ENCODE data around the gene BET1L.

BET1L gene

DNA sequence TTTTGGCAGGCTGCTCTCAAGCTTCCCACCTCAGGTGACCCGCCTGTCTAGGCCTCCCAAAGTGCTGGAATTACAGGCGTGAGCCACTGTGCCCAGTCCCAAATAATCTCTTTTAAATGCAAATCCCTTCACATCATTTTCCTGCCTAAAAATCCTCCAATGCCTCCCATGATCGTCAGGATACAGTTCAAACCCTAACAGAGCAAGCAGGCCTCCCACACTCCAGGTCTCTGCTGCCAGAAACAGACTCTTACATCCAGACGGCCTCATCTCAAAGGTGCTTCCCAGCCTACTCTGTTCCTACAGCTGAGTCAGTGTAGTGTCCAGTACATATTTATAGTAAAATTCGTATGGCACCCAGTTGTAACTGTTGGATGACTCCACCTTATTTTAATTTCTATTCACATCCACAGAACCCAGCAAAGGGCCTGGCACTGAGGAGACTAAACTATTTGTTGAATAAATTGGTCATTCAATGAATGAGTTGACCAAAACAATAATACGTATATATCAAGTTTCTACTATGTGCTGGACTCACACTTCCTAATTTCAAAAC, 20.7 kb upstream of the BET1L start:
- no peak for DNase-seq

DNA sequence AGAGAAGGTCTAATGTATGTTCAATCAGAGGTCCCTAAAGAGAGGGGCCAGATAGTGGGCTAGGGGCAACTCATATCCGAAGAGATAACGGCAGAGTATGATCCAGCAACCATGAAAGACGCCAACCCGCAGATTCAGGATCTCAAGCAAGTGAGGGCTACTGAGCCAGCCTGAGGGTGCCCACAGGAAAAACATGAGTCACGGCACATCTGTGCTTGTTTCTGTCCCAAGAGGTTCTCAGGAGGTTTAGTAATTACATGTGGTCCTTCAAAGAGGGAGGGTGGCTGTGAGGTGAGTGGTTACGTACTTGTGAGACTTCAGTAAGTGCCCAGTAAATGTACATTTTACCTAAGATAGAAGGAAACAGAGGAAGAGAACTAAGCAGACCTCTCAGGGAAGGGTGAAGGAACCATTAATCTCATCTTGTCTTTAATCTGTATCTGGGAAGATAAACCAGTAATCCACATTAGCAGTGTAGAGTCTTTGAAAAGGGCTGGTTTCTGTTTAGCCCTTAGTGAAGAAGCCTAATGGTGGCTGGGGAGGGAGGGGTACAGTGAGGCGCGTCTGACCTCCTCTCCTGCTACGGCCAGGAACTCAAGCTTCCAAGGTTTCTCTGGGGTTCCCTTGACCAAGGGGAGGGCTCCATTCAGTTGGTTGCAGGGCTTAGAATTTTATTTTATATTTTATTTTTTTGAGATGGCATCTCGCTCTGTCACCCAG, 18.7 kb upstream of the BET1L start:
- DNase-seq = no peak

DNA sequence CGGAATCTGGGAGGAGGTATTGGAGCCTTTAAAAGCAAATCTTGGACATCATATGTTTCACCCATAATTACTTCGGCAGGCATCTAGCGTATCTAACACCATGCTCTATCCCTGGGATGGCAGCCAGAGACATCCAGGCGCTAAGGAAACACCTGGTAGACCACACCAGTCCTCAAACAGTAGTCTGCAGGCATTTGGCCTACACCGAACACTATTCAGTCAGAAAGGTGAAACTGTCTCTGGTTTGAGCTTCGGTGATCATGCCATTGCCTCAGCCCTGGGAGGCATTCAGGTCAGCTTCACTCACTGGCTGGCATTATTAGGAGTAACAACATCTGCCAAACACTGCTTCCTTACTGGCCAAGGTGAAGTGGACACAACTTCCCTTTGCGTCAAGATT, 17.2 kb upstream of the BET1L start:
- DNase-seq = no peak

GRCh38 chr11:223884-224283, 16.7 kb upstream of the BET1L start:
- DNase-seq = no peak

DNA sequence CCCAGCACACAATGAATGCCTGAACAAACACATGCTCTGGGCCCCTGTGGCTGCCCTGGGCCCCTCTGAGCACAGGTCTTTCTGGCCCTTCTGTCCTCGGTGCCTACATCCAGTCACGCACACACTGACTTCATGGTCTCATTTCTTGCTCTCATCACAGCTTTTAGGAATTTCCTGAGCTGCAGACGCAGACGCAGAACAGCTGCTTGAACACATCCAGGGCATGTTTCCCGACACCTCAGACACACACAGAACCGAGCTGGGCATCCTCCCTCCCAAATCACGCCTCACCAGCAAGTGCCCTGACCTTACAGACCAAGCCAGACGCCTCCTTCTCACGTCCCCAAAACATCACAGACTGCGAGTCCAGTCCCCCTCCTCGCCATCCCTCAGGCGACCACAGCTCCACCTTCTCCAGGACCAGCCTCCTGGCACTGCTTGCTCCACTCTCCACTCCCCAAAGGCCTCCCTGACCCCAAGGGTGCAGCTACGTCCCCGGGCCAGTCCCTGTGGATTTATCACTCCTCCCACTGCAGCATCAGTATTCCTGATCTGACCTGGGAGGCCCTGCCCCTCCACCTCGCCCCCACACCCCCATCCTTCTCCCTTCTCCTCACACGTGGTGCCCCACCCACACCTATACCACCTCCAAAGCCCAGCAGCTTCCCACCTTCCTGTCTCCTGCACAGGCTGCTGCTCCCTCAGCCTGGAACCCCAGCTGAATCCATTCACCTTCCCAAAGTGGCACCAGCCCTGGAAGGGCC, 16.0 kb upstream of the BET1L start:
- DNase-seq = no peak

GRCh38 chr11:221998-222789, 15.0 kb upstream of the BET1L start:
- no peak for DNase-seq

- no peak for DNase-seq
Measured at GRCh38 chr11:221539-221938, 14.3 kb upstream of the BET1L start.

DNA sequence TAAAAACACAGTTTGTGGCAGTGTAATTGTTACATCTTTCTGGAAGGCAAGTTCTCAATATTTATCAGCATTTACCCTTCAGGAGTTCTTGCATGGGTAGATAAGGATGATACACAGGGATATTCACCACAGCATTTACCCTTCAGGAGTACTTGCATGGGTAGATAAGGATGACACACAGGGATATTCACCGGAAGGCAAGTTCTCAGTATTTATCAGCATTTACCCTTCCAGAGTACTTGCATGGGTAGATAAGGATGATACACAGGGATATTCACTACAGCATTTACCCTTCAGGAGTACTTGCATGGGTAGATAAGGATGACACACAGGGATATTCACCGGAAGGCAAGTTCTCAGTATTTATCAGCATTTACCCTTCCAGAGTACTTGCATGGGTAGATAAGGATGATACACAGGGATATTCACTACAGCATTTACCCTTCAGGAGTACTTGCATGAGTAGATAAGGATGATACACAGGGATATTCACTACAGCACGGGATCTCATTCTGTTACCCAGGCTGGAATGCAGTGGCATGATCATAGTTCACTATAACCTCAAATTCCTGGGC, 13.5 kb upstream of the BET1L start:
- peak; percentile 92 for DNase-seq

GRCh38 chr11:218815-219593, 11.8 kb upstream of the BET1L start:
- no peak for DNase-seq

DNA sequence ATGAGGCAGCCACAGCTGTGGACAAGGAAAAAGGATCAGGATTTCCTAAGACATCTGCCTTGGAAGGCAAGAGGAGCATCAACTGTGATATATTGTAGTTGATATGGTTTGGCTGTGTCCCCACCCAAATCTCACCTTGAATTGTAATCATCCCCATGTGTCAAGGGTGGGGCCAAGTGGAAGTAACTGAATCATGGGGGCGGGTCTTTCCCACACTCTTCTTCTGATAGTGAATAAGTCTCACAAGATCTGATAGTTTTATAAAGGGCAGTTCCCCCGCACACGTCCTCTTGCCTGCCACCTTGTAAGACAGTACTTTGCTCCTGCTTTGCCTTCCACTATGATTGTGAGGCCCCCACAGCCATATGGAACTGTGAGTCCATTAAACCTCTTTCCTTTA, 10.5 kb upstream of the BET1L start:
- DNase-seq = no peak

- no peak for DNase-seq
Measured at GRCh38 chr11:216081-216974, 9.1 kb upstream of the BET1L start.

DNA sequence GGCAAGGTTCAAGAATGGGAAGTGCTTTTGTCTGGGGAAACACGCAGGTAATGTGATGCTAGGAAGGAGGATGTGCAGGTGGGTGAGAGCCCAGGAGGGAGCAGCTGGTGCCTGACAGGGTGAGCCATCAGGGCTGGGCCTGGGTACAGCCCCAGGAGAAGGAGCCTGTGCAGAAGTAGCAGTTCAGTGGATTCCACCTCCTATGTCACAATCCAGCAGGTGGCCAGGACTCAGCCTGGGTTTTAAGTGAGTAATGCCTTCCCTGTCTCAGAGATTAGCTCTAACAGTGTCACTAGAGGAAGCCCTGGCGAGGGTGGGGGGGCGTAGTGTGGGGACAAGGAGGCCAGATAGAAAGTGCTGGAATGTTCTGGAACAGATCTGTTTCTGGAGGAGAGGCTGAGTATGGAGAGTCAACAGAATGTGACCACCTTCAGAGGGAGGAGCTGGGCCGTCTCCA, 8.4 kb upstream of the BET1L start:
- no peak for DNase-seq

DNA sequence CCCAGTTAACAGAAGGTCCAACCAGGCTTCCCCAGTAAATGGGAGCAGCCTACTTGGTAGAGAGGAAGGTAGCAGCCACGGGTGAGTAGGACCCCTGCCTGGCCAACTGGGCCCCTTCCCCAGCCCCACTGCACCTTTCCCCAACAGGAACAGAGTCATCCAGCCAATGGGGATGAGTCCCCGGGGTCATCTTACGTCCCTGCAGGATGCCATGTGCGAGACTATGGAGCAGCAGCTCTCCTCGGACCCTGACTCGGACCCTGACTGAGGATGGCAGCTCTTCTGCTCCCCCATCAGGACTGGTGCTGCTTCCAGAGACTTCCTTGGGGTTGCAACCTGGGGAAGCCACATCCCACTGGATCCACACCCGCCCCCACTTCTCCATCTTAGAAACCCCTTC, 6.9 kb upstream of the BET1L start:
- no peak for DNase-seq

GRCh38 chr11:213111-213510, 5.9 kb upstream of the BET1L start:
- no peak for DNase-seq

DNA sequence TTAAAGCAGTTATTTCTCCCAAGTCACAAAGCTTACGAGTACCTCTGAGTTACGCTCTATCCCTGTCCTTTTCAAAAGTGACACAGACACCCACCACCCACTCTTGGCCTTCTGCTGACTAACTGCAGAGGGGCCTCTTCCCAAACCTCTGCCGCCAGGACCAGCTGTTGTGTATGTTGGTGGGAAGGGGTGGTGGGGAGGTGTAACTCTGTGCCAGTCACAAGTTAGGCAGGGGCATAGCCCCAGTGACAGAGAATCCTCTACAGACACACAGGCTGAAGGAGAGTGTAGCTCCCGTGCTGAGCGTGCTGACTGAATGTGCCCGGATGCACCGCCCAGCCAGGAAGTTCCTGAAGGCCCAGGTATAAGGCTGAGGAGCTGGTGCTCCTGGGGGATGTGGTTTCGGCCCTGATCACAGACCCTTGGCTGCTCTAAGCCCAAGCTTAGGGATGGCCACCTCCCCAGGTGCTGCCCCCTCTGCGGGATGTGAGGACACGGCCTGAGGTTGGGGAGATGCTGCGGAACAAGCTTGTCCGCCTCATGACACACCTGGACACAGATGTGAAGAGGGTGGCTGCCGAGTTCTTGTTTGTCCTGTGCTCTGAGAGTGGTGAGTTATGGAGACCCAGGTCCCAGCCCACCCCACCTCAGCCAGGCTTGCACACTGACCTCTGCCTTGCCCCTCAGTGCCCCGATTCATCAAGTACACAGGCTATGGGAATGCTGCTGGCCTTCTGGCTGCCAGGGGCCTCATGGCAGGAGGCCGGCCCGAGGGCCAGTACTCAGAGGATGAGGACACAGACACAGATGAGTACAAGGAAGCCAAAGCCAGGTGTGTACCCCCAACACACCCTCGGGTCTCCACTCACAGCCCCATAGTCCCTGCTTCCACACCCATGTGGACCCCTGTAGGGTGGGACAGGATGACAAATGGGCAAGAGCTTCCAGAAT, 5.2 kb upstream of the BET1L start:
- DNase-seq = no peak

DNA sequence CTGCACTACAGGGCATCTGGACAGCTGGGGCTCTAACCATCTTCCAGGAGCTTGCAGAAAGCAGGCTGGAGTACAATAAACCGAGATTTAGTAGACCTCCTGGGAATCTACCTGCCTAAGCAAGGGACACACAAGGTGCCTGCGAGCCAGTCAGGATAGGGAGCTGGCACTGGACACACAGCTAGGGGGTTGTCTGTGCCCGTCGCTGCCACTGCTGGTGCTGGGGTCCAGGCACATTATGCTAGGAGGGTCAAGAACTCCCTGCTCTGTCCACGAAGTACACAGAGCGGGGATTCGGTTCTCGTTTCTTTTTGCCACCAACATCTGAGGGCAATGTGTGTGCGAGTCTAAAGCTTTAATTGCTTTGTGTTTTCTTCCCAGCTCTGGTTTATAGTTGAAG, 4.5 kb upstream of the BET1L start:
- DNase-seq = no peak

GRCh38 chr11:211295-211694, 4.1 kb upstream of the BET1L start:
- no peak for DNase-seq

DNA sequence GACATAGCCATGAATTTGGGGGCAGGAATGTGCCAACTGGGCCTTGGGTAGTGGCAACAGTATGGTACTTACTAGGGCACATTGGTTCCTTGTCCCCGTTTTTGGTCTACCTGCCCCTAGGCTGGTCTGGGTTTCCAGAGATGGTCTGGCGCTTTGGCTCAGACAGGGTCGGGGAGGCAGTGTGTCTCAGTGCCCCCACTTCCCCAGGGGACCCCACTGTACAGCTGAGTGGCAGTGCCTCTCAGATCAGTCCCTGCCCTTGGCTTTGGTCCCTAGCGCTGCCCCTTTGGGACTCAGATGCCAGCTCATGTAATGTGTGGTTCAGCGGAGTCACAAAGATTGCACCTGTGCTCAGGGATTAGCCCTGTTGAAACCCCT, 3.6 kb upstream of the BET1L start:
- DNase-seq = no peak

- DNase-seq = no peak
Measured at GRCh38 chr11:210122-210802, 3.1 kb upstream of the BET1L start.
